ENCODE results near the gene UBN1. TPM values are rescaled to one million over a fixed set of nuclear protein-coding genes. Genes with fewer than 3 reads are reported as not detected.

UBN1 gene
- polyA plus RNA-seq, 1 donor (not counting 4 experiments of a cell fraction or from before 2014, with no cell fraction given), result 11.5 TPM

- no peak for DNase-seq (ENCODE audit: low read depth, low spot score)
- Histone ChIP-seq H3K4me1 (ENCODE audit: control insufficient read depth, extremely low read depth, insufficient read depth, low read length) (peaks cover 25% of the 10 kb centered on the region), H3K9me1 (ENCODE audit: control insufficient read depth, extremely low read depth, insufficient read depth, low read length) (no peaks in the 10 kb centered on the region), H3K9me3 (ENCODE audit: control insufficient read depth, low read depth, low read length) (no peaks in the 10 kb centered on the region), H3K9ac (ENCODE audit: control insufficient read depth, extremely low read depth, insufficient read depth, low read length) (no peak overlapping the region), H4K20me1 (ENCODE audit: control insufficient read depth, extremely low read depth, insufficient read depth, low read length) (no peaks in the 10 kb centered on the region), H2AFZ (ENCODE audit: control insufficient read depth, low read length) (no peak overlapping the region), H3K4me3 (ENCODE audit: control insufficient read depth in 2 of 3, extremely low read depth in 1 of 3, insufficient read depth in 2 of 3, low read depth in 1 of 3, low read length in 3 of 3) (no peak overlapping the region), H3K36me3 (ENCODE audit: control insufficient read depth in 2 of 2, extremely low read depth in 1 of 2, insufficient read depth in 2 of 2, low read length in 2 of 2) (peaks cover 0 to 8% of the 10 kb centered on the region in 2 experiments), H3K79me2 (ENCODE audit: control insufficient read depth, insufficient read depth, low read length) (no peaks in the 10 kb centered on the region), H3K27me3 (ENCODE audit: control insufficient read depth, extremely low read depth, insufficient read depth, low read length) (no peaks in the 10 kb centered on the region), H3K4me2 (ENCODE audit: control insufficient read depth, extremely low read depth, insufficient read depth, low read depth, low read length) (no peak overlapping the region), H3K27ac (ENCODE audit: control insufficient read depth, insufficient read depth, low read length) (no peak overlapping the region)
- dilution Hi-C loops (cut with MboI; ENCODE audit: extremely low pct_ligation_motif_present, low sequenced_read_pairs), result no loop called here
- no peak for TF ChIP-seq CTCF (optimal IDR thresholded peaks at IDR 0.05 in 1 of 3, IDR thresholded peaks at IDR 0.05 in 1 of 3, conservative IDR thresholded peaks at IDR 0.05 in 1 of 3; ENCODE audit: extremely low read depth in 1 of 3, insufficient read depth in 2 of 3, low read length in 3 of 3)
- no peak for TF ChIP-seq EZH2 (IDR thresholded peaks at IDR 0.05; ENCODE audit: low read length)
- no peak for FAIRE-seq
Measured at GRCh38 chr16:4798456-4798855, 48.8 kb upstream of the UBN1 start.

- Histone ChIP-seq H4K20me1 (ENCODE audit: control insufficient read depth, extremely low read depth, insufficient read depth, low read length) (no peaks in the 10 kb centered on the region), H3K79me2 (ENCODE audit: control insufficient read depth, insufficient read depth, low read length) (no peaks in the 10 kb centered on the region), H3K4me2 (ENCODE audit: control insufficient read depth, extremely low read depth, insufficient read depth, low read depth, low read length) (no peak overlapping the region), H3K9me1 (ENCODE audit: control insufficient read depth, extremely low read depth, insufficient read depth, low read length) (no peaks in the 10 kb centered on the region), H3K9ac (ENCODE audit: control insufficient read depth, extremely low read depth, insufficient read depth, low read length) (no peak overlapping the region), H3K4me3 (ENCODE audit: control insufficient read depth in 2 of 3, extremely low read depth in 1 of 3, insufficient read depth in 2 of 3, low read depth in 1 of 3, low read length in 3 of 3) (no peak overlapping the region), H3K4me1 (ENCODE audit: control insufficient read depth, extremely low read depth, insufficient read depth, low read length) (peaks cover 25% of the 10 kb centered on the region), H3K27ac (ENCODE audit: control insufficient read depth, insufficient read depth, low read length) (no peak overlapping the region), H3K36me3 (ENCODE audit: control insufficient read depth in 2 of 2, extremely low read depth in 1 of 2, insufficient read depth in 2 of 2, low read length in 2 of 2) (peaks cover 0 to 9% of the 10 kb centered on the region in 2 experiments), H3K9me3 (ENCODE audit: control insufficient read depth, low read depth, low read length) (no peaks in the 10 kb centered on the region), H2AFZ (ENCODE audit: control insufficient read depth, low read length) (no peak overlapping the region), H3K27me3 (ENCODE audit: control insufficient read depth, extremely low read depth, insufficient read depth, low read length) (no peaks in the 10 kb centered on the region)
- dilution Hi-C loops (cut with MboI; ENCODE audit: extremely low pct_ligation_motif_present, low sequenced_read_pairs), result no loop called here
- FAIRE-seq, result no peak
- TF ChIP-seq CTCF (optimal IDR thresholded peaks at IDR 0.05 in 1 of 3, IDR thresholded peaks at IDR 0.05 in 1 of 3, conservative IDR thresholded peaks at IDR 0.05 in 1 of 3; ENCODE audit: extremely low read depth in 1 of 3, insufficient read depth in 2 of 3, low read length in 3 of 3), result no peak
- no peak for DNase-seq (ENCODE audit: low read depth, low spot score)
Measured at GRCh38 chr16:4799171-4799855, 48.0 kb upstream of the UBN1 start.
